GM12878 (cell line): ENCODE results near the gene PTPRJ. TPM values are rescaled to one million over a fixed set of nuclear protein-coding genes. Genes with fewer than 3 reads are reported as not detected.

Experiments
- ATAC-seq: fragments of 200-7000 bp; cut with Tn5 transposase; 3 replicates; pipeline ENCODE4 v1.9.1; 2020; ENCODE audit warnings: mild to moderate bottlenecking, moderate library complexity
- BruUV-seq: library from RNA; stranded (reverse); fragments of 400-500 nt; replicated peaks from 2 replicates; lab custom pipeline; 2021; lab: Mats Ljungman, UMichigan
- CTCF ChIA-PET: fragments of 300-600 bp; sonication (Branson Sonifier 250); formaldehyde crosslinking; extraction: SDS; loops from one replicate; lab custom pipeline; 2021; ENCODE audit warnings: inconsistent platforms; lab: Yijun Ruan, JAX
- POLR2A ChIA-PET: fragments of 350-600 bp; formaldehyde crosslinking; extraction: SDS; loops from one replicate; lab custom pipeline; 2021; ENCODE audit warnings: inconsistent platforms; lab: Charles Lee
- RAD21 ChIA-PET: fragments of 300-600 bp; sonication (Branson Sonifier 250); formaldehyde crosslinking; loops from one replicate; lab custom pipeline; 2023; ENCODE audit warnings: antibody characterized with exemption; ENCODE audit not compliant: unreplicated experiment; lab: Charles Lee
- SMC1A ChIA-PET: fragments of 300-600 bp; sonication (Branson Sonifier 250); formaldehyde crosslinking; loops from one replicate; lab custom pipeline; 2023; ENCODE audit not compliant: unreplicated experiment, uncharacterized antibody; lab: Charles Lee
- DNase-seq: peaks from one replicate; pipeline ENCODE4 v3.0.0-alpha.2; 2011; ENCODE audit warnings: low read depth, low spot score
- FAIRE-seq: peaks from 3 replicates; lab custom pipeline; 2011; peaks lifted over from hg19 to GRCh38; lab: Jason Lieb, UNC
- H2AFZ ChIP-seq: 2 replicates; pipeline ENCODE4 v1.6.0; 2011; ENCODE audit warnings: low read depth, low read length, control low read depth; ENCODE audit not compliant: control insufficient read depth
- H3K27ac ChIP-seq: 2 replicates; pipeline ENCODE4 v1.5.1; 2011; ENCODE audit warnings: control low read depth; ENCODE audit not compliant: control insufficient read depth, insufficient read depth
- H3K27me3 ChIP-seq, 2 experiments: replicated peaks in 1 of 2; 2 replicates each; pipeline versions ENCODE4 v1.6.0 to v1.6.1; 2011; ENCODE audit warnings: low read length in 1 of 2; ENCODE audit not compliant: control insufficient read depth in 2 of 2, insufficient read depth in 2 of 2
- H3K36me3 ChIP-seq, 2 experiments: 2 replicates each; pipeline ENCODE4 v1.5.1; 2011; ENCODE audit warnings: low read length in 1 of 2; ENCODE audit not compliant: control insufficient read depth in 2 of 2, insufficient read depth in 2 of 2
- H3K4me1 ChIP-seq: 2 replicates; pipeline ENCODE4 v1.6.1; 2011; ENCODE audit warnings: mild to moderate bottlenecking, low read length, moderate library complexity, mixed read lengths; ENCODE audit not compliant: control insufficient read depth, insufficient read depth
- H3K4me2 ChIP-seq: 2 replicates; pipeline ENCODE4 v1.6.0; 2011; ENCODE audit warnings: control low read depth; ENCODE audit not compliant: control insufficient read depth, insufficient read depth
- H3K4me3 ChIP-seq: fragments of 200-600 bp; sonication (generic); 2 replicates; pipeline ENCODE4 v1.5.1; 2016
- H3K79me2 ChIP-seq: 2 replicates; pipeline ENCODE4 v1.6.0; 2011; ENCODE audit warnings: low read length; ENCODE audit not compliant: control insufficient read depth, insufficient read depth
- H3K9ac ChIP-seq: 2 replicates; pipeline ENCODE4 v1.8.0; 2011; ENCODE audit warnings: low read length, control low read depth, mixed read lengths; ENCODE audit not compliant: control insufficient read depth, insufficient read depth
- H3K9me3 ChIP-seq: replicated peaks from 3 replicates; pipeline ENCODE4 v1.5.1; 2011; ENCODE audit warnings: mild to moderate bottlenecking, low read length; ENCODE audit not compliant: control insufficient read depth, insufficient read depth
- H4K20me1 ChIP-seq: 2 replicates; pipeline ENCODE4 v1.6.0; 2011; ENCODE audit not compliant: control insufficient read depth, insufficient read depth
- ATF7 ChIP-seq: fragments of 450-650 bp; IDR thresholded peaks from 2 replicates; pipeline ENCODE4 v1.6.1; 2016; ENCODE audit warnings: low read depth, mild to moderate bottlenecking
- CBX5 ChIP-seq: sonication (generic); IDR thresholded peaks from 2 replicates; pipeline ENCODE4 v1.6.1; 2016; ENCODE audit warnings: low read depth, moderate library complexity, mild to moderate bottlenecking, inconsistent platforms
- CREM ChIP-seq: IDR thresholded peaks from 2 replicates; pipeline ENCODE4 v1.6.1; 2014; ENCODE audit warnings: antibody characterized with exemption, low read depth
- EZH2 ChIP-seq: IDR thresholded peaks from 2 replicates; pipeline ENCODE4 v1.6.1; 2012; ENCODE audit warnings: low read depth, mild to moderate bottlenecking, control low read depth, inconsistent platforms, low read length, borderline replicate concordance; ENCODE audit not compliant: control insufficient read depth
- GABPA ChIP-seq: IDR thresholded peaks from 2 replicates; pipeline ENCODE4 v1.6.1; 2014; ENCODE audit warnings: antibody characterized with exemption, low read depth, mild to moderate bottlenecking, inconsistent platforms
- IKZF2 ChIP-seq, 2 experiments: fragments of 450-650 bp; IDR thresholded peaks; 2 replicates each; pipeline ENCODE4 v1.6.1; 2017; ENCODE audit warnings: mild to moderate bottlenecking in 2 of 2, moderate library complexity in 2 of 2
- NFIC ChIP-seq: IDR thresholded peaks from 2 replicates; pipeline ENCODE4 v1.6.1; 2012; ENCODE audit warnings: low read depth, mild to moderate bottlenecking, inconsistent platforms, low read length, moderate library complexity
- NR2C1 ChIP-seq: fragments of 450-650 bp; IDR thresholded peaks from 2 replicates; pipeline ENCODE4 v1.6.1; 2017; ENCODE audit warnings: antibody characterized with exemption, mild to moderate bottlenecking, moderate library complexity
- PML ChIP-seq: IDR thresholded peaks from 2 replicates; pipeline ENCODE4 v1.6.1; 2012; ENCODE audit warnings: low read length, inconsistent platforms
- POU2F2 ChIP-seq: IDR thresholded peaks from 3 replicates; pipeline ENCODE4 v1.6.1; 2011; ENCODE audit warnings: low read depth, mild to moderate bottlenecking, low read length, borderline replicate concordance
- RBBP5 ChIP-seq: fragments of 200-600 bp; sonication (generic); conservative IDR thresholded peaks from 2 replicates; pipeline ENCODE4 v1.6.1; 2016
- RUNX3 ChIP-seq: IDR thresholded peaks from 2 replicates; pipeline ENCODE4 v1.6.1; 2012; ENCODE audit warnings: low read length, inconsistent platforms
- SIX5 ChIP-seq: IDR thresholded peaks from 2 replicates; pipeline ENCODE4 v1.6.1; 2011; ENCODE audit warnings: mild to moderate bottlenecking, low read depth, low read length, moderate library complexity; ENCODE audit not compliant: severe bottlenecking
- SMC3 ChIP-seq: IDR thresholded peaks from 2 replicates; pipeline ENCODE4 v1.6.1; 2011; ENCODE audit warnings: low read length, improper control_type of control experiment, borderline replicate concordance
- WGBS: methylation state at CpG from one replicate; pipeline ENCODE4 v1.1.6; 2016; ENCODE audit warnings: low lambda C conversion rate; ENCODE audit not compliant: insufficient replicate concordance, insufficient coverage; ENCODE audit errors: missing lambda C conversion rate; 5-methylcytosine and 5-hydroxymethylcytosine counted together
- in situ Hi-C: fragments of 300-500 bp; cut with MboI; formaldehyde crosslinking; loops from 9 replicates; pipeline ENCODE4 v1.14.3; 2018; ENCODE audit warnings: mixed read lengths
- intact Hi-C: fragments of 100-400 bp; cut with micrococcal nuclease; formaldehyde crosslinking; loops from one replicate; pipeline ENCODE4 v1.14.2; 2022; ENCODE audit not compliant: unreplicated experiment
- polyA plus RNA-seq, 11 experiments: library from polyadenylated mRNA; depleted of rRNA in 4 of 11; unstranded in 6 of 11; stranded (reverse) in 5 of 11; fragments of >200 nt; fragmentation: Nextera tagmentation in 4 of 11; fragmentation: Illumina TruSeq in 1 of 11; extraction: Ambion mirVana in 4 of 11; extraction: Trizol in 1 of 11; gene quantifications; 1 replicate in 1 of 11; 2 replicates in 10 of 11; pipeline versions ENCODE4 v1.2.1 to v1.2.3, GENCODE V29; 2011 to 2016; ENCODE audit warnings: inconsistent platforms in 2 of 11, missing spikeins in 2 of 11, low read depth in 1 of 11
- total RNA-seq, 4 experiments: library from RNA; depleted of rRNA in 3 of 4; stranded (reverse); fragments of >200 nt in 3 of 4; fragmentation: Illumina TruSeq in 1 of 4; extraction: Trizol in 1 of 4; gene quantifications; 2 replicates each; pipeline versions ENCODE4 v1.2.1 to v1.2.3, GENCODE V29; 2013 to 2021
- TF ChIP-seq, protein P1 (sequence below): fragments of 450-650 bp; IDR thresholded peaks from 2 replicates; pipeline ENCODE4 v1.6.1; 2014; ENCODE audit warnings: mild to moderate bottlenecking
- TF ChIP-seq, protein P2 (sequence below): fragments of 450-650 bp; formaldehyde crosslinking; IDR thresholded peaks from 2 replicates; pipeline ENCODE4 v1.5.0; 2022; ENCODE audit warnings: mild to moderate bottlenecking, missing genetic modification characterization
- TF ChIP-seq, protein P3 (sequence below): IDR thresholded peaks from 2 replicates; pipeline ENCODE4 v1.6.1; 2012; ENCODE audit warnings: low read length, inconsistent platforms

PTPRJ gene
- total and polyA plus RNA-seq, 10 of the 15 experiments (the other 5 are each of a cell fraction or from before 2014, with no cell fraction given): 0.22 to 22.4 (median 7.4) TPM

DNA sequence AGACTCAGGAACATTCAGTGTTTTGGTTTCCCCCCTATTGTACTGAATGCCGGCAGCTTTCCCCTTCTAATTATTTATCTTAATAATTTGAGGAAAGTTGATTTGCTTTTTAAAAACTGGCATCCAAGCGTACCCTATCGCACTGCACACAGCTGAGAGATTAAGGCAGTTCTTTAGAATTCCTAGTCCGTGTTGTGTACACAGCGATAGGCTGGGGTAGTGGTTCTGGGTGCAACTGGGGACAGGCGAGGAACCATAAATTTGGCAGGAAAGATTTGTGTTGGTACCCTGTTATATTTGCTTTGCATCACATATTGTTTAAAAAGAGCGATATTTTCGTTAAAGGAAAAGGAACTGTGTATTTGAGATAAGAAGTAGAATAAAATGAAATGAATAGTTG, 39.2 kb downstream of the PTPRJ start (continued):
- TF ChIP-seq ATF7: no peak
- peak; percentile 38; the same call in 1 of the 2 replicates for TF ChIP-seq PML

DNA sequence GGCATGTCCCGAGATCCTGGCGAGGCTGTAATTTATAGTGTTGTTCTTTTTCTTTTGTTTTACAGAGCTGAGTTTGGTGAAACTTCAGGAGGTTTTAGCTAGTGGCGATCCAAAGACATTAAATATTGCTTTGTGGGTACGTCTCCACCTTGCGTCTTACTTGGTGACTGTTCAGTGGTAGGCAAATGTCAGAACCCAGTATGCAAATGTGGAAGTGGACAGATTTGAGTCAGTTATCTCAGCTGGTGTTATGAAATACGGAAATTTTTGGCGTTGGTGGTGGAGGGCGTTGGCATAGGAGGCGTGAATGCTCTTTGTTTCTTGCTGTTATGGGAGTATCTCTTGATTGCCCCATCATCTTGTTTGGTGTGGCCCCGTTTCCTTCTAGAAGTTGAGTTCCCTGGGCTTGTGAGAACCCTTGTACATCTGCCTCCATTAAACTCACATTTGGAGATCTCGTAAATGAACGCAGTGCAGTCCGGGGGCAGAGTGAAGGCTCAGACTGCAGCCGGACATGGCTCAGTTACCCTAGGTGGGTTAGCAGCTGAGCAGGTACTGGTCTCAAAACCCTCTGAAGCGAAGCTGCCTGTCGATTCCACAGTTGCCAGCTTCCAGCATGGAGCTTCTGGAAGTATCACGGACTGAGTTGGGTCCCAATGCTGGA, 39.9 kb downstream of the PTPRJ start:
- peaks cover 31% of the 10 kb centered on the region for H3K79me2 ChIP-seq
- H3K4me1 ChIP-seq: peaks cover 66% of the 10 kb centered on the region
- ChIA-PET SMC1A (interaction anchor here (0.8 to 2.1 kb wide), 13 partner anchors 12 to 90 kb away, joined by 3 to 12 read pairs (median 4); no protein-coding TSS in a partner anchor), POLR2A (interaction anchor here (1.3 kb wide), 2 partner anchors 14 to 23 kb away, joined by 3 to 5 read pairs; no protein-coding TSS in a partner anchor), RAD21 (interaction anchor here (0.9 to 2.8 kb wide), 5 partner anchors 22 to 88 kb away, joined by 5 to 19 read pairs (median 7); no protein-coding TSS in a partner anchor), CTCF (interaction anchor here (1.1 to 3.0 kb wide), 5 partner anchors 56 to 166 kb away, joined by 4 to 14 read pairs (median 6); no protein-coding TSS in a partner anchor)
- WGBS: 8% methylated on average over 17 of the region's 17 CpGs
- H3K4me2 ChIP-seq: peak overlapping the region; percentile 70
- peak overlapping the region; percentile 88 for H3K27ac ChIP-seq
- ATAC-seq (peak; percentile 91), DNase-seq (peak; percentile 66), FAIRE-seq (peak; percentile 41)
- peak overlapping the region; percentile 42 for H3K4me3 ChIP-seq
- intact Hi-C loops: loop anchor here (2.0 kb wide), 1 partner anchor 15 kb away; no protein-coding TSS in a partner anchor
- in situ Hi-C loops: no loop called here
- peak overlapping the region; percentile 51 for H2AFZ ChIP-seq
- no peaks in the 10 kb centered on the region for H3K36me3 ChIP-seq
- no peaks in the 10 kb centered on the region; the same call in 2 of the 3 replicates for H3K9me3 ChIP-seq
- H4K20me1 ChIP-seq: no peaks in the 10 kb centered on the region
- no peaks in the 10 kb centered on the region for H3K27me3 ChIP-seq
- peak overlapping the region; percentile 55 for H3K9ac ChIP-seq
- no TSS peak for BruUV-seq
- TF ChIP-seq, protein P1, sequence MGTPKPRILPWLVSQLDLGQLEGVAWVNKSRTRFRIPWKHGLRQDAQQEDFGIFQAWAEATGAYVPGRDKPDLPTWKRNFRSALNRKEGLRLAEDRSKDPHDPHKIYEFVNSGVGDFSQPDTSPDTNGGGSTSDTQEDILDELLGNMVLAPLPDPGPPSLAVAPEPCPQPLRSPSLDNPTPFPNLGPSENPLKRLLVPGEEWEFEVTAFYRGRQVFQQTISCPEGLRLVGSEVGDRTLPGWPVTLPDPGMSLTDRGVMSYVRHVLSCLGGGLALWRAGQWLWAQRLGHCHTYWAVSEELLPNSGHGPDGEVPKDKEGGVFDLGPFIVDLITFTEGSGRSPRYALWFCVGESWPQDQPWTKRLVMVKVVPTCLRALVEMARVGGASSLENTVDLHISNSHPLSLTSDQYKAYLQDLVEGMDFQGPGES: no peak
- TF ChIP-seq NFIC (peak; percentile 54), GABPA (no peak), POU2F2 (peak; percentile 100), RBBP5 (no peak), CREM (peak; percentile 62; the same call in 1 of the 2 replicates), CBX5 (no peak), NR2C1 (no peak), EZH2 (no peak), IKZF2 (IDR thresholded peaks at IDR 0.05) (peak; percentile 42 to 72; a peak in 3 of 4 replicates), SIX5 (no peak), SMC3 (no peak), RUNX3 (peak; percentile 91), PML (0 out of 2 replicates have a peak, but pooled peaks have one; percentile 43)
- TF ChIP-seq, protein P2, sequence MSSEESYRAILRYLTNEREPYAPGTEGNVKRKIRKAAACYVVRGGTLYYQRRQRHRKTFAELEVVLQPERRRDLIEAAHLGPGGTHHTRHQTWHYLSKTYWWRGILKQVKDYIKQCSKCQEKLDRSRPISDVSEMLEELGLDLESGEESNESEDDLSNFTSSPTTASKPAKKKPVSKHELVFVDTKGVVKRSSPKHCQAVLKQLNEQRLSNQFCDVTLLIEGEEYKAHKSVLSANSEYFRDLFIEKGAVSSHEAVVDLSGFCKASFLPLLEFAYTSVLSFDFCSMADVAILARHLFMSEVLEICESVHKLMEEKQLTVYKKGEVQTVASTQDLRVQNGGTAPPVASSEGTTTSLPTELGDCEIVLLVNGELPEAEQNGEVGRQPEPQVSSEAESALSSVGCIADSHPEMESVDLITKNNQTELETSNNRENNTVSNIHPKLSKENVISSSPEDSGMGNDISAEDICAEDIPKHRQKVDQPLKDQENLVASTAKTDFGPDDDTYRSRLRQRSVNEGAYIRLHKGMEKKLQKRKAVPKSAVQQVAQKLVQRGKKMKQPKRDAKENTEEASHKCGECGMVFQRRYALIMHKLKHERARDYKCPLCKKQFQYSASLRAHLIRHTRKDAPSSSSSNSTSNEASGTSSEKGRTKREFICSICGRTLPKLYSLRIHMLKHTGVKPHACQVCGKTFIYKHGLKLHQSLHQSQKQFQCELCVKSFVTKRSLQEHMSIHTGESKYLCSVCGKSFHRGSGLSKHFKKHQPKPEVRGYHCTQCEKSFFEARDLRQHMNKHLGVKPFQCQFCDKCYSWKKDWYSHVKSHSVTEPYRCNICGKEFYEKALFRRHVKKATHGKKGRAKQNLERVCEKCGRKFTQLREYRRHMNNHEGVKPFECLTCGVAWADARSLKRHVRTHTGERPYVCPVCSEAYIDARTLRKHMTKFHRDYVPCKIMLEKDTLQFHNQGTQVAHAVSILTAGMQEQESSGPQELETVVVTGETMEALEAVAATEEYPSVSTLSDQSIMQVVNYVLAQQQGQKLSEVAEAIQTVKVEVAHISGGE: no peak
- TF ChIP-seq, protein P3, sequence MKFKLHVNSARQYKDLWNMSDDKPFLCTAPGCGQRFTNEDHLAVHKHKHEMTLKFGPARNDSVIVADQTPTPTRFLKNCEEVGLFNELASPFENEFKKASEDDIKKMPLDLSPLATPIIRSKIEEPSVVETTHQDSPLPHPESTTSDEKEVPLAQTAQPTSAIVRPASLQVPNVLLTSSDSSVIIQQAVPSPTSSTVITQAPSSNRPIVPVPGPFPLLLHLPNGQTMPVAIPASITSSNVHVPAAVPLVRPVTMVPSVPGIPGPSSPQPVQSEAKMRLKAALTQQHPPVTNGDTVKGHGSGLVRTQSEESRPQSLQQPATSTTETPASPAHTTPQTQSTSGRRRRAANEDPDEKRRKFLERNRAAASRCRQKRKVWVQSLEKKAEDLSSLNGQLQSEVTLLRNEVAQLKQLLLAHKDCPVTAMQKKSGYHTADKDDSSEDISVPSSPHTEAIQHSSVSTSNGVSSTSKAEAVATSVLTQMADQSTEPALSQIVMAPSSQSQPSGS: no peak
